ENCODE results near the gene SLC25A22. TPM values are rescaled to one million over a fixed set of nuclear protein-coding genes. Genes with fewer than 3 reads are reported as not detected.

The SLC25A22 gene
- polyA plus RNA-seq, 2 of the 4 experiments (the other 2 are of a cell fraction) = 13.5 to 18.7 TPM

DNA sequence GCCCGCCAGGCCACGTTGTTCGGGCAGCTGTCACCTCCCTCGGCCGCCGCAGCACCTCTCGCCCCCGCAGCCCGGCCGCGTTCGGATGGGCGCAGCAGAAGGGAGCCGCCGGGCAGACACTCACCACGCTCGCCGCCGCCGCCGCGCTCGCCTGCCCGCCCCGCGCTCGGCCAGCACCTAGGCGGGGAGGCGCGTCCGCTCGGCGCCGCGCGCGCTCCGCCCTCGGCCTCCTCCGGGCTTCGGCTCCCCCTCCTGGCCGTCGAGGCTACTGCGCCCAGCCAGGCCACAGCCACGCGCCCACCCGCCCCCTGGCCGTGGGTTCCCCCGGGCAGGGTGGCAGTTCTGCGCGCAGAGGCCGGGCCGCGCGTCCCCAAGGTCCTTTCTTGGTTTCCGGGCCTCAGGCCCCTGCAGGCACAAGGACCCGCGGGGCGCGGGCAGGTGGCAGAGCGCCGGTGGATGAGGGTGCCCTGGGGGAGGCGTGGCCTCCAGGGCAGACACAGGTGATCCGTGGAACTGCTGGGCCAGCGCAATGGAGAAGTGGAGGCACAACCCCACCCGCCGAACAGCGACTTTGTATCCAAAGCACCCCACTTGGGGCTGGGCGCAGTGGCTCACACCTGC lies at the start of gene SLC25A22 (continued):
- TF ChIP-seq, protein P1, sequence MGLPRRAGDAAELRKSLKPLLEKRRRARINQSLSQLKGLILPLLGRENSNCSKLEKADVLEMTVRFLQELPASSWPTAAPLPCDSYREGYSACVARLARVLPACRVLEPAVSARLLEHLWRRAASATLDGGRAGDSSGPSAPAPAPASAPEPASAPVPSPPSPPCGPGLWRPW (IDR thresholded peaks at IDR 0.05) = no peak
- TF ChIP-seq FOSL2 (IDR thresholded peaks at IDR 0.05) (no peak), FOSL2 (CRISPR knock-in tag; IDR thresholded peaks at IDR 0.05) (no peak), USF2 (IDR thresholded peaks at IDR 0.05) (no peak), HOXB5 (CRISPR knock-in tag; IDR thresholded peaks at IDR 0.05) (no peak), HOXB13 (CRISPR knock-in tag; IDR thresholded peaks at IDR 0.05; ENCODE audit: low read depth) (no peak), ESRRA (IDR thresholded peaks at IDR 0.05; ENCODE audit: borderline replicate concordance, low read length) (no peak), JUNB (IDR thresholded peaks at IDR 0.05) (no peak), KDM5A (IDR thresholded peaks at IDR 0.05) (no peak), EHMT2 (IDR thresholded peaks at IDR 0.05; ENCODE audit: low read depth) (no peak)
- TF ChIP-seq, protein P2, sequence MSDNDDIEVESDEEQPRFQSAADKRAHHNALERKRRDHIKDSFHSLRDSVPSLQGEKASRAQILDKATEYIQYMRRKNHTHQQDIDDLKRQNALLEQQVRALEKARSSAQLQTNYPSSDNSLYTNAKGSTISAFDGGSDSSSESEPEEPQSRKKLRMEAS (IDR thresholded peaks at IDR 0.05) = peak; percentile 55
- TF ChIP-seq, protein P3, sequence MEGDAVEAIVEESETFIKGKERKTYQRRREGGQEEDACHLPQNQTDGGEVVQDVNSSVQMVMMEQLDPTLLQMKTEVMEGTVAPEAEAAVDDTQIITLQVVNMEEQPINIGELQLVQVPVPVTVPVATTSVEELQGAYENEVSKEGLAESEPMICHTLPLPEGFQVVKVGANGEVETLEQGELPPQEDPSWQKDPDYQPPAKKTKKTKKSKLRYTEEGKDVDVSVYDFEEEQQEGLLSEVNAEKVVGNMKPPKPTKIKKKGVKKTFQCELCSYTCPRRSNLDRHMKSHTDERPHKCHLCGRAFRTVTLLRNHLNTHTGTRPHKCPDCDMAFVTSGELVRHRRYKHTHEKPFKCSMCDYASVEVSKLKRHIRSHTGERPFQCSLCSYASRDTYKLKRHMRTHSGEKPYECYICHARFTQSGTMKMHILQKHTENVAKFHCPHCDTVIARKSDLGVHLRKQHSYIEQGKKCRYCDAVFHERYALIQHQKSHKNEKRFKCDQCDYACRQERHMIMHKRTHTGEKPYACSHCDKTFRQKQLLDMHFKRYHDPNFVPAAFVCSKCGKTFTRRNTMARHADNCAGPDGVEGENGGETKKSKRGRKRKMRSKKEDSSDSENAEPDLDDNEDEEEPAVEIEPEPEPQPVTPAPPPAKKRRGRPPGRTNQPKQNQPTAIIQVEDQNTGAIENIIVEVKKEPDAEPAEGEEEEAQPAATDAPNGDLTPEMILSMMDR (IDR thresholded peaks at IDR 0.05) = peak; percentile 84

DNA sequence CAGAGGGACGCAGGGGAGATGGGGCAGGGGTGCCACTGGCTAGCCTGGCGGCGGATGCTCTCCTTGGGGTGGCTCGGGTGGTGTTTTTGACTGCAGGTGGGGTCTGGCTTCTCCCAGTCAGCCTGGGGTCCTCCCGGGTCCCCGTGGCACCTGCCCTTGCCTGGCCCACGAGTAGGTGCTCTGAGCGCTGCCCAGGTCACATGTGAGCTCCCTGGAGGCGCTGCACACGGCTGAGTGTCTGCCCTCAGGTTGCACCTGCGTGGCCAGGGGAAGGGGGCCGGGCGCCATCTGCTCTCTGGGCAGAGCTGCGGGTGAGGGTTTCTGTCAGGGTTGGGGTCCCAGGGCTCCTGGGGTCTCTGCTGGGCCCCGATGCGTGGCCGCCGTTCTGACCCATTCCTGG lies 49.8 kb upstream of the SLC25A22 start:
- no peak for TF ChIP-seq TP53 (CRISPR knock-in tag; IDR thresholded peaks at IDR 0.05)
- no peak for TF ChIP-seq EHF (CRISPR knock-in tag; IDR thresholded peaks at IDR 0.05)
- TF ChIP-seq HOXB5 (CRISPR knock-in tag; IDR thresholded peaks at IDR 0.05) = no peak
- no peak for TF ChIP-seq GATA3 (IDR thresholded peaks at IDR 0.05; ENCODE audit: borderline replicate concordance)
- TF ChIP-seq POLR2A (IDR thresholded peaks at IDR 0.05; ENCODE audit: low read length) = no peak
- TF ChIP-seq FOSB (CRISPR knock-in tag; IDR thresholded peaks at IDR 0.05) = no peak
- TF ChIP-seq, protein P4, sequence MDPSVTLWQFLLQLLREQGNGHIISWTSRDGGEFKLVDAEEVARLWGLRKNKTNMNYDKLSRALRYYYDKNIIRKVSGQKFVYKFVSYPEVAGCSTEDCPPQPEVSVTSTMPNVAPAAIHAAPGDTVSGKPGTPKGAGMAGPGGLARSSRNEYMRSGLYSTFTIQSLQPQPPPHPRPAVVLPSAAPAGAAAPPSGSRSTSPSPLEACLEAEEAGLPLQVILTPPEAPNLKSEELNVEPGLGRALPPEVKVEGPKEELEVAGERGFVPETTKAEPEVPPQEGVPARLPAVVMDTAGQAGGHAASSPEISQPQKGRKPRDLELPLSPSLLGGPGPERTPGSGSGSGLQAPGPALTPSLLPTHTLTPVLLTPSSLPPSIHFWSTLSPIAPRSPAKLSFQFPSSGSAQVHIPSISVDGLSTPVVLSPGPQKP (IDR thresholded peaks at IDR 0.05; ENCODE audit: low read depth, low read length) = no peak
- TF ChIP-seq, protein P5, sequence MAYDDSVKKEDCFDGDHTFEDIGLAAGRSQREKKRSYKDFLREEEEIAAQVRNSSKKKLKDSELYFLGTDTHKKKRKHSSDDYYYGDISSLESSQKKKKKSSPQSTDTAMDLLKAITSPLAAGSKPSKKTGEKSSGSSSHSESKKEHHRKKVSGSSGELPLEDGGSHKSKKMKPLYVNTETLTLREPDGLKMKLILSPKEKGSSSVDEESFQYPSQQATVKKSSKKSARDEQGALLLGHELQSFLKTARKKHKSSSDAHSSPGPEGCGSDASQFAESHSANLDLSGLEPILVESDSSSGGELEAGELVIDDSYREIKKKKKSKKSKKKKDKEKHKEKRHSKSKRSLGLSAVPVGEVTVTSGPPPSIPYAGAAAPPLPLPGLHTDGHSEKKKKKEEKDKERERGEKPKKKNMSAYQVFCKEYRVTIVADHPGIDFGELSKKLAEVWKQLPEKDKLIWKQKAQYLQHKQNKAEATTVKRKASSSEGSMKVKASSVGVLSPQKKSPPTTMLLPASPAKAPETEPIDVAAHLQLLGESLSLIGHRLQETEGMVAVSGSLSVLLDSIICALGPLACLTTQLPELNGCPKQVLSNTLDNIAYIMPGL (CRISPR knock-in tag; IDR thresholded peaks at IDR 0.05; ENCODE audit: borderline replicate concordance) = no peak
- TF ChIP-seq POLR2AphosphoS2 (conservative IDR thresholded peaks at IDR 0.05; ENCODE audit: low read length) = no peak
- no peak for TF ChIP-seq KDM5A (IDR thresholded peaks at IDR 0.05)
- TF ChIP-seq HOXA7 (CRISPR knock-in tag; IDR thresholded peaks at IDR 0.05) = no peak
- TF ChIP-seq FOXS1 (CRISPR knock-in tag; IDR thresholded peaks at IDR 0.05) = no peak
- no peak for TF ChIP-seq RAD21 (conservative IDR thresholded peaks at IDR 0.05 in 1 of 2, IDR thresholded peaks at IDR 0.05 in 1 of 2)
- TF ChIP-seq, protein P2 (IDR thresholded peaks at IDR 0.05) = no peak
- TF ChIP-seq ESRRA (IDR thresholded peaks at IDR 0.05; ENCODE audit: borderline replicate concordance, low read length) = no peak
- no peak for TF ChIP-seq EP300 (IDR thresholded peaks at IDR 0.05)
- TF ChIP-seq, protein P1 (IDR thresholded peaks at IDR 0.05) = no peak
- no peak for TF ChIP-seq HEYL (CRISPR knock-in tag; IDR thresholded peaks at IDR 0.05)
- ATAC-seq (no peak), DNase-seq (ENCODE audit: low read depth in 1 of 2, low spot score in 1 of 2) (no peak), FAIRE-seq (no peak)
- H3K4me3 ChIP-seq = no peak overlapping the region
- ChIA-PET CTCF (interaction anchor here (0.7 to 5.4 kb wide), 17 partner anchors 8 to 660 kb away, joined by 3 to 40 read pairs (median 4); no protein-coding TSS in a partner anchor), POLR2A (interaction anchor here (1.0 to 1.7 kb wide), 3 partner anchors 12 to 29 kb away, joined by 3 to 5 read pairs (median 4); partner anchors contain the start of genes CD151 and PNPLA2)
- H3K4me1 ChIP-seq = peaks cover 67% of the 10 kb centered on the region
- 85% methylated on average over 5 of the region's 18 CpGs for WGBS (ENCODE audit: missing lambda C conversion rate)
- H3K9me3 ChIP-seq = no peaks in the 10 kb centered on the region
- H3K4me2 ChIP-seq = peak overlapping the region; percentile 92
- peak overlapping the region; percentile 37 to 99; a peak in 3 of 6 replicates for H3K27ac ChIP-seq

Measured in A549 (cell line).